Liver (tissue), 9 donors: ENCODE results near the gene FOXF2. TPM values are rescaled to one million over a fixed set of nuclear protein-coding genes. Genes with fewer than 3 reads are reported as not detected.
A peak's percentile ranks its signal among the peaks of the same experiment; 100 is the strongest.

ENCODE experiments used
- DNase-seq: peaks from one replicate; pipeline ENCODE4 v3.0.0-alpha.2; 2017; ENCODE audit warnings: low spot score
- H3K27ac ChIP-seq, 2 donors: one replicate each; pipeline ENCODE4 v1.7.0; 2013; ENCODE audit warnings: inconsistent platforms in 2 of 2, low read length in 2 of 2, control low read depth in 1 of 2, low read depth in 1 of 2, mild to moderate bottlenecking in 1 of 2
- H3K27me3 ChIP-seq, 4 donors: one replicate each; pipeline versions ENCODE4 v1.6.1 to v1.7.0; 2013; ENCODE audit warnings: low read length in 3 of 4, inconsistent platforms in 1 of 4, mild to moderate bottlenecking in 1 of 4, moderate library complexity in 1 of 4; ENCODE audit not compliant: control insufficient read depth in 4 of 4, insufficient read depth in 4 of 4
- H3K36me3 ChIP-seq, 4 donors: one replicate each; pipeline versions ENCODE4 v1.6.1 to v1.7.0; 2013; ENCODE audit warnings: low read length in 3 of 4, mild to moderate bottlenecking in 3 of 4, low read depth in 1 of 4, moderate library complexity in 1 of 4; ENCODE audit not compliant: control insufficient read depth in 4 of 4, insufficient read depth in 3 of 4
- H3K4me1 ChIP-seq, 4 donors: one replicate each; pipeline versions ENCODE4 v1.6.1 to v1.7.0; 2013; ENCODE audit warnings: low read length in 3 of 4, mild to moderate bottlenecking in 3 of 4, moderate library complexity in 1 of 4; ENCODE audit not compliant: control insufficient read depth in 4 of 4, insufficient read depth in 4 of 4
- H3K4me3 ChIP-seq, 3 donors: one replicate each; pipeline versions ENCODE4 v1.6.1 to v1.7.0; 2013; ENCODE audit warnings: low read length in 3 of 3, control low read depth in 1 of 3, low read depth in 1 of 3, mild to moderate bottlenecking in 1 of 3
- H3K9ac ChIP-seq, 2 donors: one replicate each; pipeline ENCODE4 v1.7.0; 2013; ENCODE audit warnings: low read length in 2 of 2, mild to moderate bottlenecking in 2 of 2, moderate library complexity in 2 of 2, control low read depth in 1 of 2, low read depth in 1 of 2
- H3K9me3 ChIP-seq, 4 donors: one replicate each; pipeline versions ENCODE4 v1.6.1 to v1.7.0; 2013; ENCODE audit warnings: low read length in 3 of 4; ENCODE audit not compliant: control insufficient read depth in 4 of 4
- ATF3 ChIP-seq: IDR thresholded peaks from 2 replicates; pipeline ENCODE4 v1.6.1; 2016; ENCODE audit warnings: antibody characterized with exemption
- CTCF ChIP-seq: fragments of 150-350 bp; IDR thresholded peaks from 2 replicates; pipeline ENCODE4 v1.5.1; 2017; ENCODE audit warnings: improper control_type of control experiment, low read depth, low read length; ENCODE audit not compliant: missing input control
- EGR1 ChIP-seq, 2 donors: IDR thresholded peaks; 2 replicates each; pipeline ENCODE4 v1.6.1; 2016 to 2018; ENCODE audit warnings: antibody characterized with exemption in 2 of 2, low read depth in 2 of 2
- FOXA1 ChIP-seq: IDR thresholded peaks from 2 replicates; pipeline ENCODE4 v1.6.1; 2016; ENCODE audit warnings: antibody characterized with exemption
- FOXA2 ChIP-seq: IDR thresholded peaks from 2 replicates; pipeline ENCODE4 v1.6.1; 2016; ENCODE audit warnings: antibody characterized with exemption
- GABPA ChIP-seq, 2 donors: IDR thresholded peaks in 1 of 2; conservative IDR thresholded peaks in 1 of 2; 2 replicates each; pipeline ENCODE4 v1.6.1; 2016; ENCODE audit warnings: antibody characterized with exemption in 2 of 2, mild to moderate bottlenecking in 1 of 2, moderate library complexity in 1 of 2
- HNF4A ChIP-seq, 2 donors: conservative IDR thresholded peaks; 2 replicates each; pipeline ENCODE4 v1.6.1; 2016; ENCODE audit warnings: antibody characterized with exemption in 2 of 2, mild to moderate bottlenecking in 2 of 2
- HNF4G ChIP-seq: IDR thresholded peaks from 2 replicates; pipeline ENCODE4 v1.6.1; 2016; ENCODE audit warnings: antibody characterized with exemption
- JUND ChIP-seq, 2 donors: IDR thresholded peaks; 2 replicates each; pipeline ENCODE4 v1.6.1; 2016; ENCODE audit warnings: antibody characterized with exemption in 2 of 2
- MAX ChIP-seq: IDR thresholded peaks from 2 replicates; pipeline ENCODE4 v1.6.1; 2016; ENCODE audit warnings: antibody characterized with exemption
- NR2F2 ChIP-seq: IDR thresholded peaks from 2 replicates; pipeline ENCODE4 v1.6.1; 2016; ENCODE audit warnings: antibody characterized with exemption
- RAD21 ChIP-seq, 2 donors: IDR thresholded peaks; 2 replicates each; pipeline ENCODE4 v1.6.1; 2016; ENCODE audit warnings: antibody characterized with exemption in 2 of 2, mild to moderate bottlenecking in 2 of 2
- REST ChIP-seq: IDR thresholded peaks from 2 replicates; pipeline ENCODE4 v1.6.1; 2016; ENCODE audit warnings: antibody characterized with exemption, mild to moderate bottlenecking
- RXRA ChIP-seq, 2 donors: IDR thresholded peaks; 2 replicates each; pipeline ENCODE4 v1.6.1; 2017 to 2018; ENCODE audit warnings: antibody characterized with exemption in 2 of 2, mild to moderate bottlenecking in 1 of 2
- SP1 ChIP-seq: IDR thresholded peaks from 2 replicates; pipeline ENCODE4 v1.6.1; 2018; ENCODE audit warnings: antibody characterized with exemption, mild to moderate bottlenecking
- TAF1 ChIP-seq: conservative IDR thresholded peaks from 2 replicates; pipeline ENCODE4 v1.6.1; 2016; ENCODE audit warnings: antibody characterized with exemption, mild to moderate bottlenecking
- YY1 ChIP-seq: IDR thresholded peaks from 2 replicates; pipeline ENCODE4 v1.6.1; 2016; ENCODE audit warnings: antibody characterized with exemption, mild to moderate bottlenecking
- ZBTB33 ChIP-seq: IDR thresholded peaks from 2 replicates; pipeline ENCODE4 v1.6.1; 2016; ENCODE audit warnings: antibody characterized with exemption
- WGBS: extraction: QIAGEN DNeasy Blood & Tissue Kit; methylation state at CpG from one replicate; pipeline ENCODE4 v1.1.7; 2013; 5-methylcytosine and 5-hydroxymethylcytosine counted together
- polyA plus RNA-seq, 2 donors: library from polyadenylated mRNA; stranded (reverse) in 1 of 2; unstranded in 1 of 2; fragments of 200-250 nt in 1 of 2; fragments of >200 nt in 1 of 2; fragmentation: Nextera tagmentation in 1 of 2; extraction: Ambion mirVana in 1 of 2; gene quantifications; one replicate each; pipeline versions ENCODE4 v1.2.1 to v1.2.3, GENCODE V29; 2013 to 2015
- total RNA-seq, 2 donors: library from RNA; depleted of rRNA; stranded (reverse); fragments of >200 nt; gene quantifications; one replicate each; pipeline ENCODE4 v1.2.3, GENCODE V29; 2014
- donor health status: healthy.
- donor health status: healthy.
- donor health status: healthy.
- donor health status: healthy.
- donor health status: healthy.

FOXF2 gene
- total RNA-seq, result under 1 TPM in 1 of 2 donors, not detected in 1; 0.05 TPM
- polyA plus RNA-seq, result not detected

GRCh38 chr6:1389369-1390132 lies at the start of gene FOXF2:
Gene FOXF2 (plus strand): TSS chr6:1389576. CDS start chr6:1389948, 372 bp downstream.
- WGBS, result 3% methylated on average over 111 of the region's 112 CpGs
- DNase-seq, result no peak
- TF ChIP-seq GABPA (IDR thresholded peaks at IDR 0.05 in 1 of 2, conservative IDR thresholded peaks at IDR 0.05 in 1 of 2) (no peak), YY1 (no peak), FOXA2 (no peak), HNF4G (no peak), CTCF (no peak), MAX (no peak), NR2F2 (no peak), ZBTB33 (no peak), SP1 (no peak), TAF1 (no peak), EGR1 (IDR thresholded peaks at IDR 0.05; ENCODE audit: low read depth in 2 of 2) (no peak), REST (no peak), HNF4A (conservative IDR thresholded peaks at IDR 0.05) (no peak), FOXA1 (no peak), JUND (IDR thresholded peaks at IDR 0.05) (no peak), RAD21 (IDR thresholded peaks at IDR 0.05) (no peak), ATF3 (no peak), RXRA (IDR thresholded peaks at IDR 0.05) (no peak)
- H3K4me3 ChIP-seq, result peak within 1 kb of the TSS in 1 of 3 donors; percentile 37
- H3K27me3 ChIP-seq, result peaks cover 6 to 39% (median 29%) of the 10 kb centered on the region in 4 donors
- H3K9me3 ChIP-seq, result no peaks in the 10 kb centered on the region
- H3K9ac ChIP-seq, result no peak within 1 kb of the TSS
- no peaks in the 10 kb centered on the region for H3K36me3 ChIP-seq
- H3K4me1 ChIP-seq, result peaks cover 16 to 33% (median 22%) of the 10 kb centered on the region in 4 donors
- no peak within 1 kb of the TSS for H3K27ac ChIP-seq
